Suprapubic skin (tissue), 4 donors: ENCODE data around the gene KRTAP5-5. TPM values are rescaled to one million over a fixed set of nuclear protein-coding genes. Genes with fewer than 3 reads are reported as not detected.
"Not testable (repeated sequence)": the region's sequence is repeated elsewhere in the genome, so short reads cannot be mapped to it uniquely, and the experiment has no call there.

Source experiments
- DNase-seq, 2 donors: peaks; one replicate each; pipeline ENCODE4 v3.0.0-alpha.2; 2019; ENCODE audit warnings: low spot score in 2 of 2
- H3K27ac ChIP-seq: fragments of 200-600 bp; sonication (generic); one replicate; pipeline ENCODE4 v1.5.1; 2019
- H3K27me3 ChIP-seq: fragments of 200-600 bp; sonication (generic); one replicate; pipeline ENCODE4 v1.5.1; 2019
- H3K36me3 ChIP-seq: fragments of 200-600 bp; sonication (generic); one replicate; pipeline ENCODE4 v1.5.1; 2019
- H3K4me1 ChIP-seq: fragments of 200-600 bp; sonication (generic); one replicate; pipeline ENCODE4 v1.5.1; 2019
- H3K4me3 ChIP-seq: fragments of 200-600 bp; sonication (generic); one replicate; pipeline ENCODE4 v1.5.1; 2019; ENCODE audit warnings: mild to moderate bottlenecking
- H3K9me3 ChIP-seq: fragments of 200-600 bp; sonication (generic); one replicate; pipeline ENCODE4 v1.5.1; 2019
- CTCF ChIP-seq, 2 donors: fragments of 200-600 bp in 1 of 2; fragments of 450-650 bp in 1 of 2; sonication (generic) in 1 of 2; IDR thresholded peaks; one replicate each; pipeline ENCODE4 v1.5.1; 2016 to 2019; ENCODE audit warnings: antibody characterized with exemption in 2 of 2, mild to moderate bottlenecking in 1 of 2, moderate library complexity in 1 of 2
- EP300 ChIP-seq: sonication (generic); formaldehyde crosslinking; IDR thresholded peaks from one replicate; pipeline ENCODE4 v1.6.1; 2017; ENCODE audit warnings: antibody characterized with exemption
- POLR2A ChIP-seq, 2 donors: fragments of 450-650 bp; IDR thresholded peaks; one replicate each; pipeline ENCODE4 v1.6.1; 2017; ENCODE audit warnings: antibody characterized with exemption in 2 of 2, mild to moderate bottlenecking in 2 of 2, moderate library complexity in 2 of 2
- POLR2AphosphoS5 ChIP-seq, 3 donors: sonication (generic); formaldehyde crosslinking; IDR thresholded peaks; one replicate each; pipeline ENCODE4 v1.6.1; 2017; ENCODE audit warnings: antibody characterized with exemption in 3 of 3
- WGBS: methylation state at CpG from one replicate; pipeline ENCODE4 v1.1.5; 2018; 5-methylcytosine and 5-hydroxymethylcytosine counted together
- total RNA-seq, 4 donors: library from RNA; depleted of rRNA; stranded (reverse); fragments of >200 nt; gene quantifications; one replicate each; pipeline ENCODE4 v1.1.0, GENCODE V29; 2016

Gene KRTAP5-5
- total RNA-seq, 4 donors from 2014 or later, result 0.79 to 2.7 (median 1.2) TPM; not detected in 1

DNA sequence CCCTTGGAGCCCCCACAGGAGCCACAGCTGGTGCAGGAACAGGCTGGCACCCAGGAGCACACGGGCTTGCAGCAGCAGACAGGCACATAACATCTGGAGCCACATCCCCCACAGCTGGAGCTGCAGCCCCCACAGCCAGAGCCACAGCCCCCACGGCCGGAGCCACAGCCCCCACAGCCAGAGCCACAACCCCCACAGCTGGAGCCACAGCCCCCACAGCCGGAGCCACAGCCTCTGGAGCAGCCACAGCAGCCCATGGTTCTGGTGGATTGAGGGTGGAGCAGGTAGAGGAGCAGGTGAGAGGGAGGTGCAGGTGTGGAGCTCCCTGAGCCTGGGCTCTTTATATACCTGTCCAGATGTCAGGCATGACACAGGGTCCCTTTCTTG, 31.6 kb upstream of the KRTAP5-5 start, which contains the start of gene KRTAP5-2:
TSS of gene KRTAP5-2 (minus strand) at position 301 of the 387 bp plus-strand sequence. CDS start at position 257, 44 bp downstream.
- TF ChIP-seq CTCF (IDR thresholded peaks at IDR 0.05) (no peak), POLR2A (IDR thresholded peaks at IDR 0.05) (no peak), POLR2AphosphoS5 (IDR thresholded peaks at IDR 0.05) (no peak), EP300 (no peak)
- Histone ChIP-seq H3K27me3 (peaks cover 43% of the 10 kb centered on the region), H3K9me3 (no peaks in the 10 kb centered on the region), H3K36me3 (no peaks in the 10 kb centered on the region), H3K27ac (no peak within 1 kb of the TSS), H3K4me3 (no peak within 1 kb of the TSS), H3K4me1 (no peaks in the 10 kb centered on the region)
- no CpG with 5 or more reads among the region's 4 CpGs for WGBS
- no peak for DNase-seq

DNA sequence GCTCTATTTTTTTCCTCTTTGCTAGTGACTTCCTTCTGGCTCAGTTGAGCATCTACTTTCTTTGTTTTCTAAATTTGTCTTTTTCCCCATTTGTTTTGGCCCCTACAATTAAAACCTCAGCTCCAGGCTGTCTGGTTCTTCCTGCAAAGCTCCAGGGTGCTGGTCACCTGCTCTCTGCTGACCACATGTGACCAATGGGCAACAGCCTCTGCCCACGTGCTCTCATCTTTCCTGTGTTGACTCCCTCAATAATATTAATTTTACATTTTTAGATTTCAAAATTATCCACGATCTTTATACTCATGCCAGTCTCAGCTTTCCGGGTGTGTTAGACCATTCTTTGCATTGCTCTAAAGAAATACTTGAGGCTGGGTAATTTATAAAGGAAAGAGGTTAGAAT, 31.2 kb upstream of the KRTAP5-5 start:
- WGBS, result 82% methylated on average over 3 of the region's 3 CpGs
- peaks cover 39% of the 10 kb centered on the region for H3K27me3 ChIP-seq

DNA sequence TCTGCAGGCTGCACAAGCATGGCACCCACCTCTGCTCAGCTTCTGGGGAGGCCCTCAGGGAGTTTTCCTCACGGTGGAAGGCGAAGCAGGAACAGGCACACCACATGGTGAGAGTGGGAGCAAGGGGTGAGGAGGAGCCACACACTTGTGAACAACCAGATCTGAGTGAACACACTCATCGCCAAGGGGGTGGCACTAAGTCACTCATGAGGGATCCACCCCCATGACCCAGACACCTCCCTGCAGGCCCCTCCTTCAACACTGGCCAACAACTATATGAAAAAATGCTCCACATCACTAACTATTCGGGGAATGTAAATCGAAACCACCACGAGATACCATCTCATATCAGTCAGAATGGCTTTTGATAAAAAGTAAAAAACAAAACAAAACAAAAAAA, 30.8 kb upstream of the KRTAP5-5 start:
- H3K27ac ChIP-seq, result no peak overlapping the region
- H3K9me3 ChIP-seq, result no peaks in the 10 kb centered on the region
- peaks cover 35% of the 10 kb centered on the region for H3K27me3 ChIP-seq
- no peak for DNase-seq
- no peak overlapping the region for H3K4me3 ChIP-seq
- WGBS, result 52% methylated on average over 5 of the region's 6 CpGs
- no peak for TF ChIP-seq EP300
- TF ChIP-seq CTCF (IDR thresholded peaks at IDR 0.05), result no peak
- no peak for TF ChIP-seq POLR2A (IDR thresholded peaks at IDR 0.05)
- no peak for TF ChIP-seq POLR2AphosphoS5 (IDR thresholded peaks at IDR 0.05)
- no peaks in the 10 kb centered on the region for H3K4me1 ChIP-seq
- H3K36me3 ChIP-seq, result no peaks in the 10 kb centered on the region

More for the DNA sequence above, 31.2 kb upstream of the KRTAP5-5 start:
- H3K9me3 ChIP-seq, H3K4me3 ChIP-seq, DNase-seq, H3K27ac ChIP-seq, H3K36me3 ChIP-seq, H3K4me1 ChIP-seq: not testable (repeated sequence)

- no peaks in the 10 kb centered on the region for H3K9me3 ChIP-seq
- no peak for TF ChIP-seq CTCF (IDR thresholded peaks at IDR 0.05)
- no peak for TF ChIP-seq POLR2AphosphoS5 (IDR thresholded peaks at IDR 0.05)
- no peak for TF ChIP-seq POLR2A (IDR thresholded peaks at IDR 0.05)
- no peak for TF ChIP-seq EP300
- peaks cover 48% of the 10 kb centered on the region for H3K27me3 ChIP-seq
- no peaks in the 10 kb centered on the region for H3K4me1 ChIP-seq
- DNase-seq, result no peak
- H3K36me3 ChIP-seq, result no peaks in the 10 kb centered on the region
- 79% methylated on average over 5 of the region's 5 CpGs for WGBS
- no peak overlapping the region for H3K4me3 ChIP-seq
- H3K27ac ChIP-seq, result no peak overlapping the region
Measured at GRCh38 chr11:1600626-1601025, 28.9 kb upstream of the KRTAP5-5 start.

GRCh38 chr11:1601663-1602062, 27.9 kb upstream of the KRTAP5-5 start:
- not testable (repeated sequence) for H3K36me3 ChIP-seq, H3K4me3 ChIP-seq, H3K9me3 ChIP-seq, H3K4me1 ChIP-seq, H3K27ac ChIP-seq, DNase-seq
- WGBS, result 63% methylated on average over 3 of the region's 3 CpGs
- peaks cover 53% of the 10 kb centered on the region for H3K27me3 ChIP-seq

GRCh38 chr11:1603629-1604028, 25.9 kb upstream of the KRTAP5-5 start:
- Histone ChIP-seq H3K27me3 (peaks cover 52% of the 10 kb centered on the region), H3K36me3 (no peaks in the 10 kb centered on the region), H3K4me1 (no peaks in the 10 kb centered on the region), H3K4me3 (no peak overlapping the region), H3K9me3 (no peaks in the 10 kb centered on the region), H3K27ac (no peak overlapping the region)
- TF ChIP-seq CTCF (IDR thresholded peaks at IDR 0.05) (no peak), EP300 (no peak), POLR2AphosphoS5 (IDR thresholded peaks at IDR 0.05) (no peak), POLR2A (IDR thresholded peaks at IDR 0.05) (no peak)
- 100% methylated on average over 1 of the region's 1 CpG for WGBS
- no peak for DNase-seq
